Ovary (tissue), 3 donors: ENCODE results near the gene BBS1.

Source experiments
- CTCF ChIP-seq, 3 donors: fragments of 450-650 bp in 2 of 3; fragments of 200-600 bp in 1 of 3; IDR thresholded peaks; one replicate each; pipeline versions ENCODE4 v1.5.1 to v1.8.0; 2016 to 2022; ENCODE audit warnings: antibody characterized with exemption in 3 of 3, mild to moderate bottlenecking in 1 of 3
- EP300 ChIP-seq: sonication (generic); formaldehyde crosslinking; IDR thresholded peaks from one replicate; pipeline ENCODE4 v1.6.1; 2017; ENCODE audit warnings: antibody characterized with exemption
- donor health status: DM: no; HTN: no; CAD: no.

GRCh38 chr11:66466225-66467033, 44.0 kb upstream of the BBS1 start, which contains the start of gene PELI3:
- TF ChIP-seq CTCF (IDR thresholded peaks at IDR 0.05) (no peak), EP300 (no peak)
